Cortex of kidney (tissue), 1 donor: ENCODE results near the gene COPE.
"Not testable (repeated sequence)": the region's sequence is repeated elsewhere in the genome, so short reads cannot be mapped to it uniquely, and the experiment has no call there.

Source experiments
- DNase-seq: peaks from one replicate; lab custom pipeline; 2025; lab: John Stamatoyannopoulos, UW

The COPE gene

GRCh38 chr19:18940769-18941627, 21.8 kb upstream of the COPE start, which contains the start of gene HOMER3:
Gene HOMER3 (minus strand): TSS chr19:18941217. CDS start chr19:18938982, 2,235 bp downstream.
- DNase-seq, result no peak

- no peak for DNase-seq
Observed at GRCh38 chr19:18939922-18940768, 21.0 kb upstream of the COPE start.

GRCh38 chr19:18939163-18939562, 20.0 kb upstream of the COPE start:
- no peak for DNase-seq

- DNase-seq, result no peak
Observed at GRCh38 chr19:18933297-18933696, 14.1 kb upstream of the COPE start.

- no peak for DNase-seq
Observed at GRCh38 chr19:18932216-18932841, 13.1 kb upstream of the COPE start.

- DNase-seq, result no peak
Observed at GRCh38 chr19:18931316-18932162, 12.4 kb upstream of the COPE start.

- no peak for DNase-seq
Observed at GRCh38 chr19:18929311-18929710, 10.1 kb upstream of the COPE start.

GRCh38 chr19:18928018-18928805, 9.0 kb upstream of the COPE start:
- no peak for DNase-seq

- DNase-seq, result no peak
Observed at GRCh38 chr19:18924684-18925213, 5.6 kb upstream of the COPE start.

- no peak for DNase-seq
Observed at GRCh38 chr19:18922228-18922985, 3.2 kb upstream of the COPE start.

- no peak for DNase-seq
Observed at GRCh38 chr19:18921593-18921992, 2.4 kb upstream of the COPE start.

- no peak for DNase-seq
Observed at GRCh38 chr19:18920400-18920799, 1.2 kb upstream of the COPE start.

GRCh38 chr19:18919900-18920214, 670 bp upstream of the COPE start:
- DNase-seq, result no peak

- DNase-seq, result not testable (repeated sequence)
Observed at GRCh38 chr19:18917593-18917992, 1.6 kb downstream of the COPE start.

GRCh38 chr19:18915639-18916038, 3.5 kb downstream of the COPE start:
- no peak for DNase-seq

- DNase-seq, result no peak
Observed at GRCh38 chr19:18913466-18913865, 5.7 kb downstream of the COPE start.

- DNase-seq, result no peak
Observed at GRCh38 chr19:18912933-18913332, 6.3 kb downstream of the COPE start.

GRCh38 chr19:18910801-18911436, 8.3 kb downstream of the COPE start:
- DNase-seq, result no peak

GRCh38 chr19:18910010-18910409, 9.2 kb downstream of the COPE start:
- DNase-seq, result no peak
